Keratinocyte (primary cell): ENCODE data around the gene TTN. TPM values are rescaled to one million over a fixed set of nuclear protein-coding genes. Genes with fewer than 3 reads are reported as not detected.

Experiments used
- DNase-seq: peaks from one replicate; pipeline ENCODE4 v3.0.0-alpha.2; 2011; ENCODE audit warnings: low read depth, missing footprints, low spot score
- FAIRE-seq: peaks from 2 replicates; lab custom pipeline; 2011; peaks lifted over from hg19 to GRCh38; lab: Jason Lieb, UNC
- H2AFZ ChIP-seq: 2 replicates; pipeline ENCODE4 v1.6.0; 2012; ENCODE audit warnings: low read length, control low read depth, inconsistent platforms; ENCODE audit not compliant: control insufficient read depth
- H3K27ac ChIP-seq: 2 replicates; pipeline ENCODE4 v1.5.1; 2011; ENCODE audit warnings: low read length; ENCODE audit not compliant: control insufficient read depth, insufficient read depth
- H3K27me3 ChIP-seq: 3 replicates; pipeline ENCODE4 v1.6.0; 2011; ENCODE audit warnings: low read length; ENCODE audit not compliant: control insufficient read depth, insufficient read depth; ENCODE audit errors: extremely low read depth
- H3K36me3 ChIP-seq, 2 experiments: 2 replicates in 1 of 2; 3 replicates in 1 of 2; pipeline ENCODE4 v1.5.1; 2011; ENCODE audit warnings: low read length in 2 of 2, mild to moderate bottlenecking in 1 of 2; ENCODE audit not compliant: control insufficient read depth in 2 of 2, insufficient read depth in 2 of 2; ENCODE audit errors: extremely low read depth in 1 of 2
- H3K4me1 ChIP-seq: 3 replicates; pipeline ENCODE4 v1.5.1; 2011; ENCODE audit warnings: low read length; ENCODE audit not compliant: control insufficient read depth, insufficient read depth; ENCODE audit errors: extremely low read depth
- H3K4me2 ChIP-seq: 3 replicates; pipeline ENCODE4 v1.6.0; 2011; ENCODE audit warnings: low read depth, low read length; ENCODE audit not compliant: control insufficient read depth, insufficient read depth; ENCODE audit errors: extremely low read depth
- H3K4me3 ChIP-seq, 3 experiments: fragments of 200-600 bp in 1 of 3; sonication (generic) in 1 of 3; 2 replicates in 2 of 3; 3 replicates in 1 of 3; pipeline ENCODE4 v1.5.1; 2011 to 2016; ENCODE audit warnings: low read length in 3 of 3, mild to moderate bottlenecking in 3 of 3, control low read depth in 2 of 3, inconsistent platforms in 1 of 3, low read depth in 1 of 3, mixed read lengths in 1 of 3, mixed run types in 1 of 3, moderate library complexity in 1 of 3; ENCODE audit not compliant: control insufficient read depth in 2 of 3, insufficient read depth in 2 of 3; ENCODE audit errors: extremely low read depth in 1 of 3
- H3K79me2 ChIP-seq: 2 replicates; pipeline ENCODE4 v1.6.0; 2012; ENCODE audit warnings: low read length; ENCODE audit not compliant: control insufficient read depth, insufficient read depth
- H3K9ac ChIP-seq: 3 replicates; pipeline ENCODE4 v1.6.0; 2011; ENCODE audit warnings: low read length; ENCODE audit not compliant: control insufficient read depth, insufficient read depth; ENCODE audit errors: extremely low read depth
- H3K9me1 ChIP-seq: 3 replicates; pipeline ENCODE4 v1.6.0; 2011; ENCODE audit warnings: low read length; ENCODE audit not compliant: control insufficient read depth, insufficient read depth; ENCODE audit errors: extremely low read depth
- H3K9me3 ChIP-seq: 2 replicates; pipeline ENCODE4 v1.5.1; 2012; ENCODE audit warnings: low read depth, low read length; ENCODE audit not compliant: control insufficient read depth
- H4K20me1 ChIP-seq: 3 replicates; pipeline ENCODE4 v1.6.0; 2011; ENCODE audit warnings: low read length; ENCODE audit not compliant: control insufficient read depth, insufficient read depth; ENCODE audit errors: extremely low read depth
- EZH2 ChIP-seq: IDR thresholded peaks from one replicate; pipeline ENCODE4 v1.6.1; 2012; ENCODE audit warnings: inconsistent platforms, mild to moderate bottlenecking, low read length, moderate library complexity
- dilution Hi-C: fragments of 300-500 bp; cut with MboI; formaldehyde crosslinking; loops from one replicate; pipeline ENCODE4 v1.7.0; 2020; ENCODE audit warnings: low sequenced_read_pairs; ENCODE audit not compliant: extremely low pct_ligation_motif_present
- polyA plus RNA-seq, 5 experiments: library from polyadenylated mRNA; depleted of rRNA in 3 of 5; stranded (reverse) in 3 of 5; stranded (forward) in 1 of 5; unstranded in 1 of 5; fragments of >200 nt; gene quantifications; 1 replicate in 1 of 5; 2 replicates in 3 of 5; 3 replicates in 1 of 5; pipeline versions ENCODE4 v1.2.1 to v1.2.3, GENCODE V29; 2011 to 2012; ENCODE audit warnings: missing spikeins in 2 of 5, low read depth in 1 of 5, low replicate concordance in 1 of 5
- TF ChIP-seq, protein P1 (sequence below), 3 experiments: IDR thresholded peaks in 1 of 3; conservative IDR thresholded peaks in 1 of 3; optimal IDR thresholded peaks in 1 of 3; 2 replicates in 2 of 3; 3 replicates in 1 of 3; pipeline versions ENCODE3 to v1.5.1; 2011; ENCODE audit warnings: low read length in 3 of 3, mild to moderate bottlenecking in 3 of 3, moderate library complexity in 2 of 3, control low read depth in 1 of 3, inconsistent platforms in 1 of 3; ENCODE audit not compliant: insufficient read depth in 2 of 3; ENCODE audit errors: extremely low read depth in 1 of 3

TTN gene
- polyA plus RNA-seq, 1 donor (not counting 4 experiments of a cell fraction or from before 2014, with no cell fraction given), result 0.01 TPM

DNA sequence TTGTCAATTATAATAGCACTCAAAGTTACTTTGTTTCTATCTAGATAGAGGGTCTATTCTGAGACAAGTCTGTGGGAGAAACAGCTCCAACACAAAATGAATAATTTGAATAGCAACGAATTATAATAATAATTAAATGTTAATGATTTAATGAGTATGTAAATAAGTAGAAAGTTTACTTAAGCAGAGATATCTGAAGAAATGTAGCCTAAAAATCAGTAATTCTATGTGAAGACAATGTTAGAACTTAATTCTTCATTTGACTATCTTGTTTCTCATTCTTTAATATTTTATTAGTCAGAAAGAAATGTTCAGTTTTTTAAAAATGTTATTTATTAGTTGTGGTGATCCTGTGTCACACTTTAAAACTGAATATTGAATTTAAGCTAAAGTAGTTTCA is 165.7 kb downstream of the TTN start:
- FAIRE-seq (no peak), DNase-seq (no peak)
- no peaks in the 10 kb centered on the region for H3K27me3 ChIP-seq
- H3K79me2 ChIP-seq, result no peaks in the 10 kb centered on the region
- TF ChIP-seq EZH2, result no peak
- TF ChIP-seq, protein P1, sequence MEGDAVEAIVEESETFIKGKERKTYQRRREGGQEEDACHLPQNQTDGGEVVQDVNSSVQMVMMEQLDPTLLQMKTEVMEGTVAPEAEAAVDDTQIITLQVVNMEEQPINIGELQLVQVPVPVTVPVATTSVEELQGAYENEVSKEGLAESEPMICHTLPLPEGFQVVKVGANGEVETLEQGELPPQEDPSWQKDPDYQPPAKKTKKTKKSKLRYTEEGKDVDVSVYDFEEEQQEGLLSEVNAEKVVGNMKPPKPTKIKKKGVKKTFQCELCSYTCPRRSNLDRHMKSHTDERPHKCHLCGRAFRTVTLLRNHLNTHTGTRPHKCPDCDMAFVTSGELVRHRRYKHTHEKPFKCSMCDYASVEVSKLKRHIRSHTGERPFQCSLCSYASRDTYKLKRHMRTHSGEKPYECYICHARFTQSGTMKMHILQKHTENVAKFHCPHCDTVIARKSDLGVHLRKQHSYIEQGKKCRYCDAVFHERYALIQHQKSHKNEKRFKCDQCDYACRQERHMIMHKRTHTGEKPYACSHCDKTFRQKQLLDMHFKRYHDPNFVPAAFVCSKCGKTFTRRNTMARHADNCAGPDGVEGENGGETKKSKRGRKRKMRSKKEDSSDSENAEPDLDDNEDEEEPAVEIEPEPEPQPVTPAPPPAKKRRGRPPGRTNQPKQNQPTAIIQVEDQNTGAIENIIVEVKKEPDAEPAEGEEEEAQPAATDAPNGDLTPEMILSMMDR (optimal IDR thresholded peaks at IDR 0.05 in 1 of 3, IDR thresholded peaks at IDR 0.05 in 1 of 3, conservative IDR thresholded peaks at IDR 0.05 in 1 of 3; ENCODE audit: extremely low read depth in 1 of 3, insufficient read depth in 2 of 3, low read length in 3 of 3), result no peak
- H4K20me1 ChIP-seq, result no peaks in the 10 kb centered on the region
- H2AFZ ChIP-seq, result no peak overlapping the region
- no peaks in the 10 kb centered on the region for H3K9me1 ChIP-seq
- no peak overlapping the region for H3K4me3 ChIP-seq
- H3K36me3 ChIP-seq, result no peaks in the 10 kb centered on the region
- no peaks in the 10 kb centered on the region for H3K4me1 ChIP-seq
- H3K9me3 ChIP-seq, result no peaks in the 10 kb centered on the region
- H3K9ac ChIP-seq, result no peak overlapping the region
- no peak overlapping the region for H3K4me2 ChIP-seq
- H3K27ac ChIP-seq, result no peak overlapping the region
- dilution Hi-C loops, result no loop called here

DNA sequence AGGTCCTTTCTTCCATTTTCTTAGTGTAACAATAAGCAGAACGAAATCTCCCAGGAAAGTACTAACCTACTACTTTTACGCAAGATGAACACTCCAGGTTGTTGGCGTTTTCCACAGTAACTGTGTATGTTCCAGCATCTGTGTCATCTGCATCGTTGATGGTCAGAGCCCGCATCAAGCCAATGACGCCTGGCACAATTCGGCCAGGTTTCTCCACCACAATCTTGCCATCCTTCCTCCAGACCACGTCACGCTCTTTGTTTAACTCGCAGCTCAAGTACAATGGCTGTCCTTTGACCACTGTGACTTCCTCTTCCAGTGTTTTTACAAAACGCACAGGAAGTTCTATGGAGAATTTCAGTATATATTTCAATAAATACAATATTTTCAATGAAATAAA is 171.3 kb downstream of the TTN start:
- no peaks in the 10 kb centered on the region for H3K36me3 ChIP-seq
- no peak overlapping the region for H3K4me2 ChIP-seq
- H3K27ac ChIP-seq, result no peak overlapping the region
- TF ChIP-seq EZH2, result no peak
- TF ChIP-seq, protein P1 (optimal IDR thresholded peaks at IDR 0.05 in 1 of 3, IDR thresholded peaks at IDR 0.05 in 1 of 3, conservative IDR thresholded peaks at IDR 0.05 in 1 of 3; ENCODE audit: extremely low read depth in 1 of 3, insufficient read depth in 2 of 3, low read length in 3 of 3), result no peak
- H3K9me3 ChIP-seq, result no peaks in the 10 kb centered on the region
- dilution Hi-C loops, result no loop called here
- no peaks in the 10 kb centered on the region for H3K9me1 ChIP-seq
- no peaks in the 10 kb centered on the region for H4K20me1 ChIP-seq
- H3K79me2 ChIP-seq, result no peaks in the 10 kb centered on the region
- FAIRE-seq, result no peak
- no peak overlapping the region for H3K4me3 ChIP-seq
- no peaks in the 10 kb centered on the region for H3K27me3 ChIP-seq
- no peaks in the 10 kb centered on the region for H3K4me1 ChIP-seq
- DNase-seq, result no peak
- no peak overlapping the region for H3K9ac ChIP-seq
- no peak overlapping the region for H2AFZ ChIP-seq
